HUES64 (cell line): ENCODE measurements around the gene CADPS. TPM values are rescaled to one million over a fixed set of nuclear protein-coding genes. Genes with fewer than 3 reads are reported as not detected.

Experiments used
- H3K27ac ChIP-seq: 2 replicates; pipeline ENCODE4 v1.7.0; 2013; ENCODE audit warnings: low read depth, low read length, inconsistent platforms
- H3K27me3 ChIP-seq: 2 replicates; pipeline ENCODE4 v1.6.1; 2013; ENCODE audit warnings: mild to moderate bottlenecking, low read length; ENCODE audit not compliant: insufficient read depth
- H3K36me3 ChIP-seq: 2 replicates; pipeline ENCODE4 v1.6.1; 2013; ENCODE audit warnings: mild to moderate bottlenecking, low read length; ENCODE audit not compliant: insufficient read depth
- H3K4me1 ChIP-seq: 2 replicates; pipeline ENCODE4 v1.6.1; 2013; ENCODE audit warnings: mild to moderate bottlenecking, low read length, moderate library complexity; ENCODE audit not compliant: insufficient read depth
- H3K4me3 ChIP-seq: 2 replicates; pipeline ENCODE4 v1.5.1; 2013; ENCODE audit warnings: mild to moderate bottlenecking, low read length, moderate library complexity
- H3K9ac ChIP-seq: 2 replicates; pipeline ENCODE4 v1.6.1; 2013; ENCODE audit warnings: mild to moderate bottlenecking, low read depth, low read length
- H3K9me3 ChIP-seq: 2 replicates; pipeline ENCODE4 v1.6.1; 2013; ENCODE audit warnings: low read depth, low read length; ENCODE audit not compliant: insufficient read depth
- WGBS: fragments of 150-250, 120-280 bp; methylation state at CpG from one replicate; pipeline ENCODE4 v1.1.7; 2013; ENCODE audit warnings: missing lambda C conversion rate; 5-methylcytosine and 5-hydroxymethylcytosine counted together
- polyA plus RNA-seq, 2 experiments: library from polyadenylated mRNA; stranded (reverse); fragments of 50-300 nt; gene quantifications; one replicate each; pipeline ENCODE4 v1.2.3, GENCODE V29; 2013

Gene CADPS
- polyA plus RNA-seq (2013, experiment 1 of 2): 4.2 TPM
- 4.5 TPM for polyA plus RNA-seq (2013, experiment 2 of 2)

DNA sequence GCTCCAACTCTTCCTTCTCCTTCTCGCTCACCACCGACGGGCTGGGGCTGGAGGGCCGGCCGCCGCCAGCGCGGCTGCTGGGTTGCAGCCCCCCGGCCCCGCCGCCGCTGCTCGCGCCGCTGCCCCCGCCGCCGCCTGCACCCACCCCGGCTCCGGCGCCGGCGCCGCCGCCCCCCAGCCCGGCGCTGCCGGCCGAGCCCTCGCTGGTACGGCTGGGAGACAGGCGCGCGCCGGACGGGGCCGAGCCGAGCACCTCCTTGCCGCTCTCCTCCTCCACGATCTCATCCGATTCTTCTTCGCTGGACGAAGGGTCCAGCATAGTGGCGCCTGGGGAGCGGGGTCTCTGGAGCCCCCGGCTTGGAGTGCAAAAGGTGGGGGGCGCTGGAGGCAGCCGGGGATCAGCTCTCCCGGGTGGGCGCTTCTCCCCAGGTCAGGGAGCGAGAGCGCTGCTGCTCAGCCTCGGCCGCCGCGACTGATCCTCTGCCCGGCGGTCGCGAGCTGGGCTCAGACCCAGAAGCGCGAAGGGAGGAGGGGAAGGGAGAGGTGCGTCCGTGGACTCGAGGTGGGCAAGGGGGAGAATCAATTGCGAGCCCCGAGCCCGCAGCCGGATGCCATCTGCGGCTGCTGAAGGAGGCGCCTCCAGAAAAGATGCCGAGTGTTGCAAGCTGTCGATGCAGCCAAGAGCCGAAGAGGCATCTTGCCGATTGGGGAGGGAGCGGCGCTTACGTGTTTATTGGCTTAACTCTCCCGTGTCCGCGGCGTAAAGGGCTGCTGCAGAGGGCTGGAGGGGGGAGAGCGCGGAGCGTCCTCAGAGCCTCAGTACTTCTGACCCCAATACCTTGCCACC is at the start of gene CADPS:
CADPS (minus strand) TSS at position 706 of the 847 bp plus-strand sequence; CDS start at position 319, 387 bp downstream.
- Histone ChIP-seq H3K9me3 (no peaks in the 10 kb centered on the region), H3K9ac (peak within 1 kb of the TSS; percentile 62), H3K27me3 (no peaks in the 10 kb centered on the region; the same call in 1 of the 2 replicates), H3K4me1 (peaks cover 11% of the 10 kb centered on the region), H3K27ac (peak within 1 kb of the TSS; percentile 74; the same call in 1 of the 2 replicates), H3K4me3 (peak within 1 kb of the TSS; percentile 90), H3K36me3 (no peaks in the 10 kb centered on the region)
- under 1% methylated on average over 84 of the region's 85 CpGs for WGBS

- H3K27ac ChIP-seq: no peak overlapping the region
- H3K4me1 ChIP-seq: peaks cover 12% of the 10 kb centered on the region
- no peaks in the 10 kb centered on the region for H3K9me3 ChIP-seq
- H3K4me3 ChIP-seq: no peak overlapping the region
- peaks cover 2% of the 10 kb centered on the region; the same call in 1 of the 2 replicates for H3K27me3 ChIP-seq
- WGBS: 84% methylated on average over 2 of the region's 2 CpGs
- no peaks in the 10 kb centered on the region for H3K36me3 ChIP-seq
- no peak overlapping the region for H3K9ac ChIP-seq
Observed at GRCh38 chr3:62923066-62923465, 47.9 kb upstream of the CADPS start.

GRCh38 chr3:62922326-62922725 is 47.1 kb upstream of the CADPS start:
- Histone ChIP-seq H3K9ac (no peak overlapping the region), H3K4me1 (peaks cover 11% of the 10 kb centered on the region), H3K9me3 (no peaks in the 10 kb centered on the region), H3K27me3 (peaks cover 2% of the 10 kb centered on the region; the same call in 1 of the 2 replicates), H3K4me3 (no peak overlapping the region), H3K27ac (no peak overlapping the region), H3K36me3 (no peaks in the 10 kb centered on the region)
- WGBS: 87% methylated on average over 2 of the region's 2 CpGs

DNA sequence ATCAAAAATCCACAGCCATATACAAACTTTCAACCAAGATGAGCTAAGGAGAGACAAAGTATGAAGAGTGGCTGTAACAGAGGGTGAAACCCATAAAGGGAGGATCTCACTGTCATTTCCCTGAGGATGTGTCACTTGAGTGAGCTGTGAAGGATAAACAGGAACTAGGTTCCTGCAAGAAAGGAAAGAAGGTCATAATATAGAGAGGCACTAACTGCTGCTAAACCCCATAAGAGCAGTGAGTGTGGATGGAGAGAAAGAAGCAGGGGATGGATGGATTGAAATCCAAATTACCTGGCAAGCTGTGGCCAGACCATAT is 45.2 kb upstream of the CADPS start:
- H3K4me3 ChIP-seq: no peak overlapping the region
- H3K27ac ChIP-seq: no peak overlapping the region
- H3K27me3 ChIP-seq: peaks cover 2% of the 10 kb centered on the region; the same call in 1 of the 2 replicates
- no peaks in the 10 kb centered on the region for H3K9me3 ChIP-seq
- no peaks in the 10 kb centered on the region for H3K36me3 ChIP-seq
- H3K4me1 ChIP-seq: peaks cover 11% of the 10 kb centered on the region; the same call in 1 of the 2 replicates
- H3K9ac ChIP-seq: no peak overlapping the region

DNA sequence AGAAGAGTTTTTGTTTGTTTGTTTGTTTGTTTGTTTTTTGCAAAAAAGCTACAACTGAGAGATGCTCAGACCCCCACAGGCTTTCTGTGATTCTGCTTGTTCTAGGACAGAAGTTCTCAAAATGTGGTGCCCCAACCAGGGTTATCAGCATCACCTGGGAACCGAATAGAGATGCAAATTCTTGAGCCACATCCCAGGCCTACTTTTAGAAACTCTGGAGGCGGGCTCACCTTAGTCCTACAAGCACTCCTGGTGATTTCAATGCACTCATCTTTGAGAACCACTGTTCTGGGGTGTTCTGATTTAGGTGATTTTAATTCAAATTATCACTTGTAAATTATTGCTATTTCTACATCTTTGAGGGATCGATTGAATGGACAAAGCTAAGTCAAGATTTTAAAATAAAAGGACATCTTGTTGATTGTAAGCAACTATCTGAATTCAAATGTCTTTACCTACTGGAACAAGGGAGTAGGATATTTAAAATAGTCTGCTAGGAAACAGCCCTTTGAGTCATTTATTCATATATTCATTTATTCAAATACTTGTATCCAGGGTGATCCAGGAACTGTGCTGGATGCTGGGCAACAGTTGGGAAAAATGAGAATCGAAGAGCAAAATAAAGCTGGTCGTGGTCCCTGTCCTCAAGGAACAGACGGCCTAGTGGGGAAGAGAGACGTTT is 44.7 kb upstream of the CADPS start:
- Histone ChIP-seq H3K27ac (no peak overlapping the region), H3K9me3 (no peaks in the 10 kb centered on the region), H3K4me1 (peaks cover 11% of the 10 kb centered on the region; the same call in 1 of the 2 replicates), H3K4me3 (no peak overlapping the region), H3K27me3 (peaks cover 2% of the 10 kb centered on the region; the same call in 1 of the 2 replicates), H3K9ac (no peak overlapping the region), H3K36me3 (no peaks in the 10 kb centered on the region)
- WGBS: 71% methylated on average over 5 of the region's 7 CpGs

DNA sequence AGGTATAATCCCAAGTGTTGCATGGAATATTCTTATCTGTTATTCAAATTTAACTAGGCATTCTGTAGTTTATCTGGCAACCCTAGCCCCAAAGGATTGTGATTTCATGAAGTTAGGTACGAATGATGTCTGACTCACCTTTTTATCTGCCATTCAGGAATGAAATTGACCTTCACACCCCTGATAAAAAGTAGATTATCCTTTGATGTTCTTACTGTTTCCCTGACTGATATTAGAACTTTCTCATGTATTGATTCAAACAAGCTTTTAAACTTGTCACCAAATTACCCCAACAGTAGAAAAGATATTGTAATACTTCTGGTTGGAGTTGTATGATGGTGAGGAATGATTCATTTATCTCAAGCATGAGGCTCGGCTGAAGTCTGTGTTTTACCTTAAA is 43.6 kb upstream of the CADPS start:
- WGBS: 92% methylated on average over 2 of the region's 2 CpGs
- peaks cover 2% of the 10 kb centered on the region; the same call in 1 of the 2 replicates for H3K27me3 ChIP-seq
- peaks cover 11% of the 10 kb centered on the region; the same call in 1 of the 2 replicates for H3K4me1 ChIP-seq
- H3K9me3 ChIP-seq: no peaks in the 10 kb centered on the region
- no peak overlapping the region for H3K4me3 ChIP-seq
- no peaks in the 10 kb centered on the region for H3K36me3 ChIP-seq
- no peak overlapping the region for H3K27ac ChIP-seq
- H3K9ac ChIP-seq: no peak overlapping the region

DNA sequence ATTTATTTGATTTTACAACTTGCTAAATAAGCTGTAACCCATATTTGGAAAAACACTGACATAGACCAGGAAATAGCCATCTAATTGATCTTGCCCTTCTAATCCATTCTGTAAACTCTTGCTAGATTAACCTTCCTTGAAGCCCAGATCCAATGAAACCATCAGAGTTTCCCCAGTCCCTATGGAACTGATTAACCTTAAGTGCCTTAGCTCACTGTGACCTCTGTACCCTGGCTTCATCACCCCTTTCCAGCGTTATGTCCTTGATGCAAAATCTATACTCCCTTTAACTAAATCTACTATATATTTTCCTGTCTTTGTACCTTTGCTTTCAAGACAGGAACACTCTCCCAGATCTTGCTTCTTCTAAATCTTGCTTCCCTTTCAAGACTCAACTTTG is 42.9 kb upstream of the CADPS start:
- no peak overlapping the region for H3K27ac ChIP-seq
- peaks cover 11% of the 10 kb centered on the region; the same call in 1 of the 2 replicates for H3K4me1 ChIP-seq
- no peak overlapping the region for H3K9ac ChIP-seq
- H3K4me3 ChIP-seq: no peak overlapping the region
- H3K36me3 ChIP-seq: no peaks in the 10 kb centered on the region
- WGBS: 88% methylated on average over 1 of the region's 1 CpG
- H3K9me3 ChIP-seq: no peaks in the 10 kb centered on the region
- peaks cover under 1% of the 10 kb centered on the region; the same call in 1 of the 2 replicates for H3K27me3 ChIP-seq

GRCh38 chr3:62911526-62911925 is 36.3 kb upstream of the CADPS start:
- no peak overlapping the region for H3K9ac ChIP-seq
- no peaks in the 10 kb centered on the region for H3K36me3 ChIP-seq
- no peak overlapping the region for H3K27ac ChIP-seq
- no peaks in the 10 kb centered on the region for H3K9me3 ChIP-seq
- H3K4me3 ChIP-seq: no peak overlapping the region
- H3K27me3 ChIP-seq: no peaks in the 10 kb centered on the region
- H3K4me1 ChIP-seq: no peaks in the 10 kb centered on the region

DNA sequence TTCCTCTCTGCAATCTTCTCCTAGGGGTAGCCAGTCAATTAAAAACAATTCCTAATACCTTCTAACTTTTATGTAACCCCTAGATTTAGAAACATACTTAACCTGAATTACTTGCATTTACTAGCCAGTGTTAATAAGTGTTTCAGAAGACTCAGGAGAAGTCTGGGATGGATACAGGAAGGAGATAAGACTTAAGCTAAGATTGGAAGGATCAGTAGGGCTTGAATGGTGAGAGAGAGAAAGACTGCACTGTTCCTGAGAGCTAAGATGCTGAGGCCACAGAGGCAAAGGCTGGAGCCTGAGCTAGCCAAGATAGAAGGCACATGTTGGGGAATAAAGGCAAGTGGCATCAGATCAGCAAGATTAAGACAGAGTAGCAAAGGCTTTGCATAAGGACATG is 30.1 kb upstream of the CADPS start:
- Histone ChIP-seq H3K27me3 (no peaks in the 10 kb centered on the region), H3K9me3 (no peaks in the 10 kb centered on the region), H3K4me1 (peaks cover 9% of the 10 kb centered on the region), H3K9ac (no peak overlapping the region), H3K36me3 (no peaks in the 10 kb centered on the region), H3K4me3 (no peak overlapping the region), H3K27ac (no peak overlapping the region)

GRCh38 chr3:62898530-62899496 is 23.6 kb upstream of the CADPS start:
- Histone ChIP-seq H3K9me3 (peaks cover 13% of the 10 kb centered on the region), H3K27ac (no peak overlapping the region), H3K4me3 (no peak overlapping the region), H3K27me3 (no peaks in the 10 kb centered on the region), H3K9ac (no peak overlapping the region), H3K4me1 (peaks cover 7% of the 10 kb centered on the region), H3K36me3 (no peaks in the 10 kb centered on the region)
- WGBS: 93% methylated on average over 1 of the region's 2 CpGs
